GM19025 (cell line): ENCODE measurements around the gene ARL6IP6.

ENCODE experiments used
- ATAC-seq: cut with Tn5 transposase; IDR thresholded peaks from one replicate; pipeline ENCODE4 v1.9.1; 2021; ENCODE audit warnings: mild to moderate bottlenecking, low read depth, moderate library complexity; ENCODE audit not compliant: unreplicated experiment

ARL6IP6 gene

DNA sequence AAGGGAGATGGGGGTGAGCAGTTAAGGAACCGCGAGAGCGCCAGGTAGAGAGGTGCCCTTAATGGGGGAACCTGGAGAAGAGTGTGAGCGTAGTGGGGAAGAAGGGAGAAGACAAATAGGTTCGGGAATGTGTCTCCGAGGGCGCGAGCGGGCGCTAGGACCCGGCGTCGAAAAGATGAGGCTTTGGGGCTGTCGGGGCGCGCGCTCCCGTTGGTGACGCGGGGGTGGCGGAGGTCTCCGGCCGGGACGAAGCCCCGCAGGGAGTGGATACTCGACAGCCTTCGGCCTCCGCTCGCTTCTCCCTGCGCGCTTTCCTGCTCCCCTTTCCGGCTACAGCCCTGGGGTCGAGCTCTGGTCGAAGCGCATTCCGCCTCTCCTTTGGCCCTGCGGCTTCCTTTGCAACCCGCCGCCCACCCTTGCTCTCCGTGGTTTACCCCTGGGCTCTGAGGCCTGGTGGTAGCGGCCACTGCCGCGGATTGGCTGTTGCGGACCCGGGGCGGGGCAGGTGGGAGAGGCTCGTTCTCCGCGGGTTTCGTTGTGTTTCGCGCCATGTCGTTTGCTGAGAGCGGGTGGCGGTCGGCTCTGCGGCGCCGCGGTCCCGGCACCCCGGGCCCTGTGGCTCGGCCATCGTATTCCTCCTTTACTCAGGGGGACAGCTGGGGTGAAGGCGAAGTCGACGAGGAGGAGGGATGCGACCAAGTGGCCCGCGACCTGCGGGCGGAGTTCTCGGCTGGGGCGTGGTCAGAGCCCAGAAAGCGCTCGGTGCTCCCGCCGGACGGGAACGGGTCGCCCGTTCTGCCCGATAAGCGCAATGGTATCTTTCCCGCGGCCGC is at the start of gene ARL6IP6:
Gene ARL6IP6, plus strand, starts transcription at position 545 of the 833 bp plus-strand sequence. Its CDS starts 5 bp downstream, at position 550.
- peak; percentile 63 for ATAC-seq

DNA sequence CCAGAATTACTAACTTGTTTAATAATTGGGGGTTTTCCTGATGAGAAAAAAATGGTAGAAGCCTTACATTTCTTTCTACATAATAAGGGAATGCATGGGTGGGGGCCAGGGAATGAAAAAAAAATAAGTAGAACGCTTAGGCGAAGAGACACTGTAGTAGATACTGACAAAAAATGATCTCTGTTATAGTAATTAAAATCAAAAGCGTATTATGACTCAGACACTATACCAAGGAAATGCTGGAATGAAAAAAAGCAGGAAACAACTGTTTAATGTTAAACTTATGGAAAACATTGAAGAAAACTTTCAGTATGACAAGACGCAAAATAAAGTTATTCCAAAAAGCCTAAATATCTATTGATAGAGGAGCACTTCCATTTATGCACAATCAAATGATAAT is 44.1 kb upstream of the ARL6IP6 start:
- no peak for ATAC-seq

DNA sequence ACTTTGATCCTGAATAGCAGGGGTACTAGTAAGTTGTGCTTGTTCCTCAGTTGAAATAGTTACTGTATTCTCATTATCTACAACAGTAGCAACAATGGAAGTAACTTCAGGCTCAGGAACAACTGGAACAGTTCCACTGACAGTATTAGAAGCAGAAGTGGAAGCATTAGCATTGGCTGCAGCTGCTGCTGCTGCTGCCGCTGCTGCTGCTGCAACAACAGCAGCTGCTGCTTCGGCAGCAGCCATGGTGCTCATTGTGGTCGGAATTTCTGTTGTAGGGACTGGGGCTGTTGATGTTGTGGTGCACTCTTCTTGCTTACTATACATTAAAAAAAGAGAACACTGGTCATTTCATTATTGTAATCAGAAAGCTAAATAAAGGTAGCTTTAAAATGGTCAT is 42.0 kb upstream of the ARL6IP6 start:
- ATAC-seq: no peak

DNA sequence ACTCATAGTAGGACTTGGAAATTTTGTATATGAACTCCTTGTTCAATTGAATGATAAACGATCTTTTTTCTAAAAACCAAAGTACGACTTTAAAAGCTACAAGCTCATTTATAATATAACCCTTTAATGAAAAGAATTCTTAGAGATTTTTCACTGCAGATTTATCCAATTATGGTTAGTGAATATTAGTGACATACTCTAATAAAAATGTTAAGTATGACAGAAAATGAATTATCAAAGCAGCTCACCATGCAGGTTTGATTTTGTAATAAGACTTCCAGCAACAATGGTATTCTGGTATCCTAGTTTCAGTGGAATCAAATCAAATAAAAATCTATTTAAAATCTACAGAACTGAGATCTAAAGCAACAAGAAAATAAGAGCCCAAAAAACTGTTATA is 39.6 kb upstream of the ARL6IP6 start:
- no peak for ATAC-seq

DNA sequence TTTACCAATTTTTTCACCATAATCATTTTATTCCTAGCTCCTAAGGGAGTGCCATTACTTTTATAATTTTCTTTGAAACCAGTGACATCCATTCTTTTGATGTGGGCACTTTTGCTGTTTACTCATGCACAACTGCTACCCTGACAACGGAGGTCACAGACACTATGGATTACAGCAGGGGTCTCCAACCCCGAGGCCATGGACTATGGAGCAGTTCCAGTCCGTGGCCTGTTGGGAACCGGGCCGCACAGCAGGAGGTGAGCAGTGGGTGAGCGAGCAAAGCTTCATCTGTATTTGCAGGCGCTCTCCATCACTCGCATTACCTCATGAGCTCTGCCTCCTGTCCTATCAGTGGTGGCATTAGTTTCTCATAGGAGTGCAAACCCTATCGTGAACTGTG is 35.8 kb upstream of the ARL6IP6 start:
- no peak for ATAC-seq

DNA sequence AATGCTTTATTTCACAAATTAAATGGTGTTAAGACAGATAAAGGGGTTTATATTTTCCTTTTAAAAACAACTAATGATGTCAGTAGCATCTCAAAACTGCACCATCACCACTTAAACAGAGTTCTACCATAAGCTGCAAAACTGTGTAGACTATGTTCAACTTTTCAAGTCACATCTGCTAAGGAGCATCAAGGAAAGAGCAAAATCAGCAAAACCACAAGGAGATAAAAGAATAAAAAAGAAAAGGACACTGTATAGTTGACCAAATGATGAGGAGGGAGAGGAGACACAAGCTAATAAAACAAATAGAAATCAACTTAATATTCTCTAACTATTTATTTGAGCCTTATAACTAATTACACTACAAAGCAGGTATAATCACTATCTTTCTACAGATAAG is 35.0 kb upstream of the ARL6IP6 start:
- no peak for ATAC-seq

DNA sequence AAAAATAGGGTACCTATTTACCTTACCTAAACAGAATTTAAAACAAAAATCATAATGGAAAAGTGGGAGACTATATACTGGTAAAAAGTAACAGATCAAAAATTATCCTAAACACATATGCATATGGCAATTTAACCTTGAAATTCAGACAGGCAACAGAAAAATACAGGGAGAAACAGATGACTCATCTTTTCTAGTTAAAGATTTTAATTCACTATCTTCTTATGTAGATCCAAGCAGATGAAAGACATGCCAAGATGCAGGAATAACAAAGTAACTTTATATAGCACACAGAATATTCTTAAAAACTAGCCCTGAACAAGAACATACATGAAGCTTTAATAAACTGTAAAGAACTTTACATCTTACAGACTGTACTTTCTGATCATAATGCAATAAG is 32.1 kb upstream of the ARL6IP6 start:
- no peak for ATAC-seq

DNA sequence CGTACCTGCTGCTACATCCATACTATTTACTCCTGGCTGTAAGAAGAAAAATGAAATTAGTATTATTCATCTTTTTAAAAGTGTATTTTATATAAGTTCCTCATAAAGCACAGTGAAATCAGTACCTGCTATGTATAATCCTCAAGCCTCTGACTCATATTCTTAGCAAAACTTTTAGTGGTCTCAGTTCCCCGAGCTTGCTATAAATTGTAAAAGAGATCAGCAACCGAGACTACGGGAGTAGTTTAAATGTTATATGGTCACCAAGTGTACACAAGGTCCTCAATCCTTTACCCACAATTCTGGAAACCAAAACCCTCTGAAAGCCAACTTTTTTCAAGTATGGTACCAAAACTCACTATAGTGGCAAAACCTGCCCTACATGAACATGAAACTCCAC is 25.4 kb upstream of the ARL6IP6 start:
- peak; percentile 72 for ATAC-seq

DNA sequence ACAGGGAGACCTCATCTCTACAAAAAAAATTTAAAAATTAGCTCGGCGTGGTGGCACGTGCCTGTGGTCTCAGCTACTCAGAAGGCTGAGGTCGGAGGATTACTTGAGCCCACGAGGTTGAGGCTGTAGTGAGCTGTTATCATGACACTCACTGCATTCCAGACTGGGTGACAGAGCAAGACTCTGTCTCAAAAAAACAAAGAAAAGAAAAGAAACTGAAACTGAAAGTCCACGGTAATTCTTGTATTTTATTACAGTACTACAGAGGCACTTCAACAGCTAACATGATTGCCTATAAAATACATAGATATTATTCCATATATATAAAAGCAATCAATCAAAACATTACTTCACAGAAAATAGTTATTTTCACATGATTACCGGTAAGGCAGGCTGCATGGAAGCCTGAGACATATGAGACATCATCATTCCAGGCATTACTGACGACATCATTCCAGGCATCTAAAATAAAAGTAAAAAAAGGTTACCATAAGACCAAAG is 24.2 kb upstream of the ARL6IP6 start:
- peak; percentile 37 for ATAC-seq

DNA sequence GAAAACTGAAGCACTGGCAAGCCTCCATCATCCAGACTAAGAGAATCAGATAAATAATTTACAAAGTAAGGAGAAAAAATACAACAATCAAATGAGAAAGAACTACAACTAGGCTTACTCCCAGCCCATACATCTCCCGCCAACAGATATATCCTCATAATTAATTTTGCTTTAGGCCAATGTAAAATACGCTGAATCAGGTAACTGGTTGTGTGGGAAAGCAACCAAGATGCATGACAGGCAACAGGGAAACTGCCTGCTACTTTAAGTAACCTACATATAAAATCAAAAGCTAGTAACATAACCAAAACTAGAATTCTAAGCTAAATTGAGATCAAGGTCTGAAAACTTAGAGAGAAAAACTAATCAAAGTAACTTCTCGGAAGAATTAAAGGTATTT is 22.7 kb upstream of the ARL6IP6 start:
- no peak for ATAC-seq

DNA sequence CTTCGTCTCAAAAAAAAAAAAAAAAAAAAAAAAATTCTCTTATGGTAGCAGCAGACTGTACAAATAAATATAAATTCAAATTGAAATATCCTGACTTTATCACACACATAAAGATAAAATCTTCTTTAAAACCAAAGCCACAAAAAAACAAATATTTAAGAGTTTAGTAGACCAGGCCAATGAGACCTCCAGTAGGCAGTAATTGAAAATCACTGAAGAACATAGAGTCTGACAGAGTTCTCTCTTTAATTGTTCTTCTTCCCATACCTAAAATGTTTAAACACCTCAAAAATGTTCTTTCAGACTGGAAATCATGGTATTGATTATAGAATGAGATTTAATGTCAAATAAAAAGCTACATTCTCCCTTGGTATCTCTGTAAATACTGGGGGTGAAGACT is 21.9 kb upstream of the ARL6IP6 start:
- no peak for ATAC-seq

DNA sequence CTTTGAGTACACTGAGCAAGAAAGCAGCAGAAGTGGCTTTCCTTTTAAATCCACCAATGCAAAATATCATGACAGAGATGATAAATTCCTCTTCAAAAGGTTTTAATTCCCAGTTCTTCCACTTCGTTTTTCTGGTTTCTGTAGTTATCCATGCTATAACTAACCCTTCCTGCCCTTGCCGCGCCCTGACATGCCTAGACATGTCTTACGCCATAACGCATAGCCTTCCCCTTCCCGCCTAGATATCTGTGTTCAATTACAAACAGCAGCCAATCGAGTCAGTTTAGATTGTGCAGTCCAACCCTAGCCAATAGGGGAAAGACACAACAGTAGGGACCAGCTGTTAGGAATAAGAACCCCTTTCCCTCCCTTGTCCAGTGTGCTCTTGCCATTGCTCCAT is 17.2 kb upstream of the ARL6IP6 start:
- no peak for ATAC-seq

DNA sequence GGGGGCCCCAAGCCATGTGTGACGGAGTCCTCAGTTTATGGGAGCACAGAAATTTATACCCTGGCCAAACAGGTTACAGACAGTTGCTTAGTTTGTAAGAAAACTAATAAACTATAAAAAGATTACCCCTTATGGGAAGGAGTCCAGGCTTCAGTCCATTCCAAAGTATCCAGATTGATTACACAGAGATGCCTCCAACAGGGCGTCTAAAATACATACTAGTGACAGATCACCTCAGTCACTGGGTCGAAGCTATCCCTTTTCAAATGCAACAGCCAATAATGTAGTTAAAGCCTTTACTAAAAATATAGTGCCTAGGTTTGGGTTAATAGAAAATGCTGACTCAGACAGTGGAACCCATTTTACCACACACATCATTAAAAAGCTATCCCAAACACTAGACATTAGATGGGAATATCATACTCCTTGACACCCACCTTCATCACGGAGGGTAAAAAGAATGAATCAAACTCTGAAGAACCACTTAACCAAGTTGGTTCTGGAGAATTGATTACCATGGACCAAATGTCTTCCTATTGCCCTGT is 11.9 kb upstream of the ARL6IP6 start:
- no peak for ATAC-seq

DNA sequence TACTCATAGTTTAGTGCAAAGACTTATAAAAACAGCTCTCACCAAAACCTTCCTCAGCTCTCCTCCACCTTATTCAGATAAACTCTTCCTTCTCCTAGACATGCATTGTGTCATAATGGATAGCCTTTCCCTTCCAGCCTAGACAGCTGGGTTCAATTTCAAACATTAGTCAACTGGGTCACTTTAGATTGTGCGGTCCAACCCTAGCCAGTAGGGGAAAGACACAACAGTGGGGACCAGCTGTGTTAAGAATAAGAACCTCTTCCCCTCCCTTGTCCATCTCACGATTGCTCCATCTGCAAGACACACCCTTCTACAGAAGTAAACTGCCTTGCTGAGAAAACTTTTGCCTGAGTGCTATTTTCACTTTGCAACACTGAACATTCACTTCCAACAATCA is 9.7 kb upstream of the ARL6IP6 start:
- no peak for ATAC-seq

DNA sequence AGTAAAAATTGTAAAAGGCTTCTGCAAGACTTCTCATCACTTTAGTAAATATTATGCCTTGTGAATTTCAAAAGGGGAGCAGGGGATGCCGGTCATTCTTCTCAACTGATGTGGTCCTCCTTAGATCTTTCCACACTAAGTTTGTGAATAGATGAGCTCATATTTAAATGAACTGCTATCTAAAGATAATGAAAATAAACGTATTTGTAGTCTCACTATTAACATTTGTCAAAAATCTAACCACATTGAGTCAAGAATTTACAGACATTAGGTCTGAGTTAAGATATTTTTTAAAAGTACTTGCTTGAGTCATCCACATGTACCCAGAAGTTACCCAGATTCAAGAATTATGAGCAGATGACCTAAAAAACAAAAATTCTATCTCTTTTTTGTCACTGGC is 7.7 kb upstream of the ARL6IP6 start:
- ATAC-seq: no peak

DNA sequence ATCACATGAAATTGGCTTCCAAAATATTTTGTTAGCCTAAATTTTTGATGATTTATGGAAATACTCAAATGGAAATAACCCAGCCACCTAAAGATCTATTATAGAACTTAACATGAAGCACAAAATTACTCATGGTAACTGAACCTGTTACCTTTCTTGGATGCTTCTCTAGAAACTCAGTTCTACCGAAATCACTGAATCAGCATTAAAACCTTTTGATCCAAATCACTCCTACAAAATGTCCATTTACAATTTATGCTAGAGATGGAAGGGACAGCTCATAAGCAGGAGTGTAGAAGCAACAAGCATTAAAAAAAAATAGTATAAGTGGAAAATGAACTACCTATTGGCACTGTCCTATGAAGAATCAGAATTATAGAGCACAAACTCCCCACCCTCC is 3.3 kb upstream of the ARL6IP6 start:
- ATAC-seq: no peak

DNA sequence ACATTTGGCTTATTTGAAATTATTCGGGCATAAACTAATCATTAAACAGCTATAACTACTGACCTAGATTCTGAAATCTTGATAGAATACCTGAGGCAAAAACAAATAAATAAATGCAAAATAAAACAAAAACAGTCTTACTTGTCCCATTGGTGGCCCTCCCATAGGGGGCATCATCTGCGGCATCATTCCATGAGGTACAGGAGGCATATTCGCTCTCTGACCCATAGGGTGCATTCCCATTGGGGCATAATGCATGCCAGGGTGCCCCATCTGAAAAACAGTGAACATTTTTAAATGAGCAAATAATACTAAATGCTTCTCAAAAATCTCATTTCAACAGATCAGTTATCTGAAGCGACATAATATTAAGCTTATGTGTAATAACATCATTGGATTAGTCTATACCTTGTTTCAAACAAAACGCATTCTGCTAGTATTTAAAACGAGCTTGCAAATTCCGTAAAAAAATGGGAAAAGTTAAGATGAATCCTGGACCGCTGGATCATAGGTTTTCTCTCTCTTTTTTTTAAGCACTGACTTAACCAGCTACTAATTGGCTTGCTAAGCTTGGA is 2.5 kb upstream of the ARL6IP6 start:
- ATAC-seq: no peak

DNA sequence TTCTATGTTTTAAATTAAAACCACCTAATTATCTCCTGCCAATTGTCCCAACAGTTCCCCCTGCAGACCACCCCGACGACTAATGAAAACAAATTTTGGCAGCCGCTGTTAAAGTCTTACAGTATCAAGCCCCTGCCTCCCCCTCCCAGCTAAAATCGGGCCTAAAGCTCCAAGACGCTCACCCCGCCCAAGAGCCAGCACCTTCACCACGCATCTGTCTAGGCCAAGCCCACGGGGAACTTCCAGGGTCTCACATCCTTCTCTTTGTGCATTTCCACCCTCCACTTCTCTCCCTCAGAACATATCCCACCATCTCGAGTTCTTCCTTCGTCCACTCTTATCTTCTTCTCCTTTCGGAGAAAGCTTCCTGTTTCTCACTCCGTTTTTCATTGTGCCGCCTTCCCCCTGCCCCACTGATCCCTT is 1.6 kb upstream of the ARL6IP6 start:
- no peak for ATAC-seq

DNA sequence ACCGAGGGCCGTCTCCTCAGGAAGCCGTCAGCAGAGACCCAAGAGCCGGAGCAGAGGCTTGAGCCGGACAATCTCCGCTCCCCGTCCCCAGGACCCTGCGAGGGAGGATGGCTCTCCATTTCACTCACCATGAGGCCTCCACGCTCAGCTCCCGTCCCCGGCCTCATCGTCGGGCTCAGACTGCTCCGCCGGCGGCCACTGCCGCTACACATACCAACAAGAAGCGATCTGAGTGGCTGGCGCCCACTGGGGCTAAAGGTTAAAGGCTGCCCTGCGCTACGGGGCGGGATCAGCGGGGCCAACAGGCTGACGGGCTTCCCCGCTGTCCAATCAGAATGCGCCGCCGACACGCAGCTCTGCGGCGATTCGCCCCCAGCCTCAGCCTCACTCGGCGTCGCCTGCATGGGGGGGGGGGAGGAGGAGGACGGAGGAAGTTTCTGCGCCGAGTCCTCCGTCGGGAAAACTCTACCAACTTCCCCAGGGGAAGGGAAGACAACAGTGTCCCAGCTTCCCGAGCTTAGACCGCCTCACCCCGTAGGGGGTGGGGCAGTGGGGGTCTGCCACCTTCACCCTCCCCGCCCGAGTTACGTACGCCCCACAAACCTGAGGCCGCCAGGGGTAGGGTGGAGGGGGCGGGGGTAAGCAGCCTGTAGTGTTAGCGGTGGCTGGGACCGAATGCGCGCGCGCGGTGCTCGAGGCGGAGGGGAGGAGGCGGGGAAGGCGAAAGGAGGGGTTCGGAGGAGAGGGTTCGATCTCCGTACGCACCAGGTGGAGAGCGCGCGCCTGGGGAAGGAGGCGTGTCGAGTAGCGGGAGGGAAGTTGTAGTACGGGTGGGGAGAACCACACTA is 968 bp upstream of the ARL6IP6 start, which contains the start of gene PRPF40A:
Gene PRPF40A, minus strand, starts transcription at position 234 of the 848 bp plus-strand sequence. Its CDS starts 22 bp downstream, at position 212.
- peak; percentile 60 for ATAC-seq

DNA sequence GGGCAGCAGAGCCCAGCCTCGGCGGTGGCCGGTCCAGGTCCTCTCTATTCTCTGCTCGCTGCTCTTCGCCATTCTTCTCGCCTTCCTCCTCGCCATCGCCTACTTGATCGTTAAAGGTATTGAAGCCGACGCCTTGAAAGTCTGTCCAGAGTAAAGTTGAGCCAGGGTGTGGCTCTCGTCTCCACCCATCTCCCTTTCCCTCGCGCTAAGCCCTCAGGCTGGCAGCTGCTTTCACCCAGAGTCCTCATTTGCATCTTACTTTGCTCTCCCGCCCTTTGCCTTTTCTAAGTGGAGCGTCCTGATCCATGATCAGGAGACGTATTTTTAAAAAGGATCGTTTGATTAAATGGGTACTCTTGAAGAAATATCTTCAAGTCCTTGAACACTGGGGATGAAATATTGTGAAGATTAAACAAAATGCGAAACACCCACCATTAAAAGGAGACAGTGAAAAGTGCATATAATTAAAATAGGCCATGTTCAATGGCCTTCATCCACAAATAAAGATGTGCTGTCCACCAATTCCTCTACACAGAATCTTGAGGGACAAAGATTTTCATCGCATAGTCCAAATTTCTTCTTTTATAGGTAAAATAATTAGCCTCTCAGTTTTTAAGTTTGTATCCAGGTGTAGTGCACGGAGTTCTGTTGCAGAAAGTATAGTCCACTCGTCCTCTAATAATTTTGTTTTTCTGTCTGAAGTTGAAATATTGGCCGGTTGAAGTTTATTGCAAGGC is 657 bp downstream of the ARL6IP6 start:
- ATAC-seq: peak; percentile 15
